GM21526 (cell line): ENCODE results near the gene NKX1-1.
"Not testable (repeated sequence)": the region's sequence is repeated elsewhere in the genome, so short reads cannot be mapped to it uniquely, and the experiment has no call there.

Experiments used
- ATAC-seq: cut with Tn5 transposase; IDR thresholded peaks from one replicate; pipeline ENCODE4 v1.9.1; 2021; ENCODE audit warnings: moderate library complexity; ENCODE audit not compliant: unreplicated experiment, low FRiP score

Gene NKX1-1

GRCh38 chr4:1375051-1375721 is 31.1 kb downstream of the NKX1-1 start:
- ATAC-seq, result no peak

GRCh38 chr4:1374706-1375045 is 31.6 kb downstream of the NKX1-1 start:
- ATAC-seq, result no peak

- no peak for ATAC-seq
These were observed 32.1 kb downstream of the NKX1-1 start for GRCh38 chr4:1373892-1374705.

GRCh38 chr4:1372576-1372975 is 33.7 kb downstream of the NKX1-1 start:
- not testable (repeated sequence) for ATAC-seq

GRCh38 chr4:1371176-1372165 is 34.8 kb downstream of the NKX1-1 start:
- no peak for ATAC-seq

GRCh38 chr4:1370321-1371124 is 35.7 kb downstream of the NKX1-1 start:
- ATAC-seq, result no peak

- ATAC-seq, result no peak
These were observed 36.7 kb downstream of the NKX1-1 start for GRCh38 chr4:1369479-1370079.

GRCh38 chr4:1369091-1369450 is 37.2 kb downstream of the NKX1-1 start:
- no peak for ATAC-seq

- ATAC-seq, result no peak
These were observed 37.7 kb downstream of the NKX1-1 start for GRCh38 chr4:1368421-1369090.

GRCh38 chr4:1367936-1368289 is 38.3 kb downstream of the NKX1-1 start:
- ATAC-seq, result no peak

GRCh38 chr4:1367230-1367935 is 38.9 kb downstream of the NKX1-1 start:
- ATAC-seq, result no peak

GRCh38 chr4:1366371-1367229 is 39.6 kb downstream of the NKX1-1 start:
- no peak for ATAC-seq

- no peak for ATAC-seq
These were observed 40.7 kb downstream of the NKX1-1 start for GRCh38 chr4:1365271-1366178.

- no peak for ATAC-seq
These were observed 41.5 kb downstream of the NKX1-1 start for GRCh38 chr4:1364748-1365147.

- no peak for ATAC-seq
These were observed 42.0 kb downstream of the NKX1-1 start for GRCh38 chr4:1364217-1364616.

- ATAC-seq, result no peak
These were observed 42.7 kb downstream of the NKX1-1 start for GRCh38 chr4:1363513-1363912.

GRCh38 chr4:1362521-1362920 is 43.7 kb downstream of the NKX1-1 start:
- no peak for ATAC-seq
